AG10803 (cell line): ENCODE results near the gene TP53INP2.
"Not testable (repeated sequence)": the region's sequence is repeated elsewhere in the genome, so short reads cannot be mapped to it uniquely, and the experiment has no call there.

Source experiments
- DNase-seq: peaks from one replicate; pipeline ENCODE4 v3.0.0; 2010; ENCODE audit warnings: low read depth
- H3K4me3 ChIP-seq: 2 replicates; pipeline ENCODE4 v1.5.1; 2011; ENCODE audit warnings: mild to moderate bottlenecking, low read length, control low read depth
- TF ChIP-seq, protein P1 (sequence below): conservative IDR thresholded peaks from 2 replicates; pipeline ENCODE4 v1.5.1; 2011; ENCODE audit warnings: mild to moderate bottlenecking, low read length, control low read depth, inconsistent platforms

Gene TP53INP2

DNA sequence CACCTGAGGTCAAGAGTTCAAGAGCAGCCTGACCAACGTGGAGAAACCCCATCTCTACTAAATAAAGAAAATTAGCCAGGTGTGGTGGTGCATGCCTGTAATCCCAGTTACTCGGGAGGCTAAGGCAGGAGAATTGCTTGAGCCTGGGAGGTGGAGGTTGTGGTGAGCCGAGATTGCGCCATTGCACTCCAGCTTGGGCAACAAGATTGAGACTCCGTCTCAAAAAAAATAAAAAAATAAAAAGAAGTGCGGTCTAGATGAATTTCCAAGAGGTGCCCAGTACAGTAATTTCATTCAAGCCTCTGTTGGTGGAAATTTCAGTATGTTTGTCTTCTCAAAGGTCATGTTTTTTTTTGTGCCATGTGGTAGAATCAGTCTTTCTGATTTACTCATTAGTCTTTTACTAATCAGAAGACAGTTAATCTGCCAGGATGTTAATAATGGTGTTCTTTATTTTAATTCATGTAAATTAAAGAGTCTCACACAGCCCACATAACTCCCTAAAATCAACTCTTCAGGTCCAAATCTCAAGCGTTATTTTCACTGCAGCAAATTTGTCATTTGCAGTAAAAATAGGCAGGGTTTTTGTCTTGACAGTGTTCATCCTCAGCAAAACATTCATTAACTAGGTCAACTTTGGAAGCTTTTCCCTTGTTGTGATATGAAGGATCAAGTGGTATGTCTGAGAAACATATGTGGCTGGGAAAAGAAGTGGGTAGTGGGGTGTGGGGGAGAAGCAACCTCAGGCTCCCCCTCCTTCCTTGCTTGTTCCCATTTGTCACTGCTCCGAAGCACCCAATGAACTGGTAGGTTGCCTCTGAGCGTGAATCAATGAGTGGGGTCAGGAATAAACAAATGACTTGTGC lies 13.3 kb downstream of the TP53INP2 start:
- TF ChIP-seq, protein P1, sequence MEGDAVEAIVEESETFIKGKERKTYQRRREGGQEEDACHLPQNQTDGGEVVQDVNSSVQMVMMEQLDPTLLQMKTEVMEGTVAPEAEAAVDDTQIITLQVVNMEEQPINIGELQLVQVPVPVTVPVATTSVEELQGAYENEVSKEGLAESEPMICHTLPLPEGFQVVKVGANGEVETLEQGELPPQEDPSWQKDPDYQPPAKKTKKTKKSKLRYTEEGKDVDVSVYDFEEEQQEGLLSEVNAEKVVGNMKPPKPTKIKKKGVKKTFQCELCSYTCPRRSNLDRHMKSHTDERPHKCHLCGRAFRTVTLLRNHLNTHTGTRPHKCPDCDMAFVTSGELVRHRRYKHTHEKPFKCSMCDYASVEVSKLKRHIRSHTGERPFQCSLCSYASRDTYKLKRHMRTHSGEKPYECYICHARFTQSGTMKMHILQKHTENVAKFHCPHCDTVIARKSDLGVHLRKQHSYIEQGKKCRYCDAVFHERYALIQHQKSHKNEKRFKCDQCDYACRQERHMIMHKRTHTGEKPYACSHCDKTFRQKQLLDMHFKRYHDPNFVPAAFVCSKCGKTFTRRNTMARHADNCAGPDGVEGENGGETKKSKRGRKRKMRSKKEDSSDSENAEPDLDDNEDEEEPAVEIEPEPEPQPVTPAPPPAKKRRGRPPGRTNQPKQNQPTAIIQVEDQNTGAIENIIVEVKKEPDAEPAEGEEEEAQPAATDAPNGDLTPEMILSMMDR, result no peak
- DNase-seq, result no peak
- H3K4me3 ChIP-seq, result no peak overlapping the region

DNA sequence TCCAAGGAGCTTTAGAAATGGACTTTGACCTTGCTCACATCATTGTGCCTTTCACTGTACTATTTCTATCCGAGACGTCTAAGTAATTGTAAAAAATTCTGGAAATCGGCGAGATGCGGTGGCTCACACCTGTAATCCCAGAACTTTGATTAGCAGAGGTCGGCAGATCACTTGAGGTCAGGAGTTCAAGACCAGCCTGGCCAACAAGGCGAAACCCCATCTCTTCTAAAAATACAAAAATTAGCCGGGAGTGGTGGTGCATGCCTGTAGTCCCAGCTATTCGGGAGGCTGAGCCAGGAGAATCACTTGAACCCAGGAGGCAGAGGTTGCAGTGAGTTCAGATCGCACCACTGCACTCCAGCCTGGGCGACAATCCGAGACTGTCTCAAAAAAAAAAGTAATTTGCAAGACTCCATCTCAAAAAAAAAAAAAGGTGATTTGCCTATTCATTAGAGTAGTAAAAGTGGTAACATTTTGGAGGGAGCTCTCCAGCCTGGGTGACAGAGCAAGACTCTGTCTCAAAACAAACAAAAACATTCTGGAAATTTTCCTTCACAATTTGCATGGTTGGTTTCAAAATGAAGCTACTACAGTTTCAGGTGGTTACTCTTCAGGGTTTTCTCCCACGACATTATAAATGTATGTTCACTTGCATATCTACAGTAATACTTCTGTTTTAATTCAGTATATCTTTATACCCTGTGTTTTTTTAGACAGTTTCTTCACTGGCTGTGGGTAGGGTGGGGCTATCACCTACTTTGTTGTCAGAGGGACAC lies 15.3 kb downstream of the TP53INP2 start:
- DNase-seq, H3K4me3 ChIP-seq: not testable (repeated sequence)

DNA sequence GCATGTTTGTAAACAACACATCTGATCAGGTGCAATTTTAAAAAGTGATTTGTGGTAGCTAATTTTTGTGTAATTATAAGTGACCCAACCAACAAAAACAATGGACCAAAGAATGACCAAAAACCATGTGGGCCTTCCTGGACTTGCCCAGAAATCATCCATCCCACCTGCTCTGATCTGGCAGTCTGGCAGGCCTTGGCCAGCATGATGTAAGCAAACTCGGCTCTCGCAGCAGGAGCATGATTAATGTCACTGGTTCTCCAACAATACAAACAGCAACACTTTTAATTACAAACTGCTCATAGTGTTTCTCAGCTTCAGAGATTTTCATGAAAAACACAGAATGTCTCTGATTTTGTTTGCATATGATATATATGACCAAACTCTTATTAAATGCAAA lies 16.1 kb downstream of the TP53INP2 start:
- no peak overlapping the region for H3K4me3 ChIP-seq
- TF ChIP-seq, protein P1, result no peak
- no peak for DNase-seq

DNA sequence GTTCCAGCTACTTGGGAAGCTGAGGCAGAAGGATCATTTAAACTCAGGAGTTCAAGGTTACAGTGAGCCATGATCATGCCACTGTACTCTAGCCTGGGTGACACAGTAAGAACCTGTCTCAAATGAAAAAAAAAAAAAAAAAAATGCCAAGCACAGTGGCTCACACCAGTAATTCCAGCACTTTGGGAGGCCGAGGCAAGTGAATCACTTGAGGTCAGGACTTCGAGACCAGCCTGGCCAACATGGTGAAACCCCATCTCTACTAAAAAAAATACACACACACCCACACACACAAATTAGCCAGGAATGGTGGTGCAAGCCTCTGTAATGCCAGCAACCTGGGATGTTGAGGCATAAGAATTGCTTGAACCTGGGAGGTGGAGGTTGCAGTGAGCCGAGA lies 18.4 kb downstream of the TP53INP2 start:
- peak; percentile 6 for DNase-seq
- not testable (repeated sequence) for H3K4me3 ChIP-seq

DNA sequence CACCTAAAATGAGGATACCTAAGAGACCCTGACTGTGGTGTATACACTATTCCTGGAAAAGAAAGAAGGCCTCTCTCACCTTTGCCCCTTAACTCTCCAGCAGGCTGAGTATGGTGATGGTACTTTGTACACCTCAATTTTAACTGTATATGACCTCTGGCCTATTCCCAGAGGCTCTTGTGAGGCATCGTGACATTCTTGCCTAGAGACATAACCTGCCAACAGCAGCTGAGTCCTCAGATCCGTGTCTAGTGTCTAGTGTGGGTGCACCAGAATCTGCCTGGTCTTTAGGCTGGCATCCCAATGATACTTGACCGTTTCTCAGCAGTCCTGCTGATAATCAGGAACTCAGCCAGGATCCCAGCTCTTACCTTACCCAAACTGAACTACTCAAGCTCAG lies 20.0 kb downstream of the TP53INP2 start:
- no peak overlapping the region for H3K4me3 ChIP-seq
- TF ChIP-seq, protein P1, result no peak
- DNase-seq, result no peak

DNA sequence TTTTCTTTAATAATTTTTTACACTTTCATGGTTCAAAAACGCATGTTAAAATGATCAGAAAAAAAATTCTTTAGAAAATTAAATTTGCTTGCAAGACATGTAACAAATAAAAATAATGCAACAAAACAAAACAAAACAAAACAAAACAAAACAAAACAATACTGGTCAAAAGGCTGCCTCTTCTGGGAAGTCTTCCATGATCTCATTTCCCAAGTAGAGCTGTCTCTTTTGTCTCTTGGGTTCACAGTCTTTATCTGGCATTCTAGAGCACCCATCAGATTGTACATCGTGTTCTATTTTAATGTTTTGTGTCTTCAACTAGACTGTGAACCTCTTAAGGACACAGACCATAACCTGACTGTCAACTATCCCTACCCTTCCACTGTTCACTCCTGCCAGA lies 25.3 kb downstream of the TP53INP2 start:
- TF ChIP-seq, protein P1, result no peak
- DNase-seq, result no peak
- no peak overlapping the region for H3K4me3 ChIP-seq

DNA sequence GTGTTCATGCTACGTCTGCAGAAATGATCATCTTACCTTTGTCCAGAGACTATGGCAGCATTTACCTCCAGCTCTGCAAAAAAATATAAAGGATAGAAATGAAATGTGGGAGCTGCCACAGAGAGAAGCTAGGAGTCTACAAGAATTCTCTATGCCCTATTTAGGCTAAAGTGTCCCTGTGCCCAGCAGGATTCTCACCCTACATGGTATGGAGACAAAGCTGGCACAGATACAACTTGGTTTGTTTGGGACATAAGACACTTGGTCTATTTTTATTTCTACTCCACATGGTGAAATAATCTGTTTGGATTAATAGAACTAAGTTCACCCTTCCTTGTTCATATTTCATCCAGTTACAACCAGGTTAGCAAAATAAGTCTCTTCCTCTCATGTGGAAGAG lies 28.4 kb downstream of the TP53INP2 start:
- DNase-seq, result no peak
- no peak overlapping the region for H3K4me3 ChIP-seq
- TF ChIP-seq, protein P1, result no peak

DNA sequence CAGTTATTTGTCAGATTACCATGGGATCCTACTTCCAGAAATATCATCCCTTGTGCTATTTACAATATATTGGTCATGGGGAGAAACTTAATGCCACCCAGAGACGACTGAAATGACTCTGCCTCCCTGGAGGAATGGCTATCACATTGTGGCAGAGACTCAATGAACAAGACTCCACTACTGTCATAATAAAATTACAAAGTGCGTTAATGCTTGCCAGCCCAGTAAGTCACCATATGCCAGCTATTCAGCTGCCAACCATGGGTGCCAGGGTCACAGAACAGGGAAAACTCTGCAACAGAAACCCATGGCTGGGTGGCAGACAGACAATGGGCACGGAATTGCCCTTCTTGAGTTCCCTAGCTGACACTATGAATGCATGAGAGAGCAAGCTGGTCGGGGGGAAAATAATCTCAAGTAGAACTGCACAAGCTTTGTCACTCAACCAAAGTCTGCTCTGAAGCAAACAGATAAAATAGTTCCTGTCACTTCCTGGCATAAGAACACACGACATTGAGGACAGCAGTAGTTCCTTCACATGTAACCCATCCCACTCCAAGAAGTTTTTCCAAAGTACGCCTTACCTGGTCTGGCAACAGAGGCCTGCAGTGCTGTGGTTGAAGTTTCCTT lies 32.1 kb downstream of the TP53INP2 start:
- TF ChIP-seq, protein P1, result no peak
- no peak overlapping the region for H3K4me3 ChIP-seq
- DNase-seq, result no peak
